Stimulated activated CD4-positive, alpha-beta T cell treated with anti-CD3 and anti-CD28 coated beads, Interleukin-12 subunit alpha, Interleukin-12 subunit beta, amount 100 ng/mL, for 24 hours (primary cell): ENCODE measurements around the gene HNRNPU.
A peak's percentile ranks its signal among the peaks of the same experiment; 100 is the strongest.
"Not testable (repeated sequence)": the region's sequence is repeated elsewhere in the genome, so short reads cannot be mapped to it uniquely, and the experiment has no call there.

Experiments used
- DNase-seq, 2 experiments: peaks; one replicate each; pipeline ENCODE4 v3.0.0-alpha.2; 2020; ENCODE audit warnings: low read depth in 2 of 2

HNRNPU gene

GRCh38 chr1:244840219-244840794 is 24.0 kb downstream of the HNRNPU start:
- no peak for DNase-seq

GRCh38 chr1:244839656-244840055 is 24.7 kb downstream of the HNRNPU start:
- no peak for DNase-seq

- DNase-seq = no peak
Observed at GRCh38 chr1:244837597-244838258, 26.6 kb downstream of the HNRNPU start.

GRCh38 chr1:244836584-244836983 is 27.8 kb downstream of the HNRNPU start:
- DNase-seq = no peak

GRCh38 chr1:244836135-244836521 is 28.2 kb downstream of the HNRNPU start:
- DNase-seq = no peak

GRCh38 chr1:244835276-244836134 is 28.8 kb downstream of the HNRNPU start, which contains the start of gene COX20:
Gene COX20, plus strand, starts transcription at chr1:244835658. Its CDS starts 57 bp downstream, at chr1:244835715.
- peak; percentile 82 to 86 for DNase-seq

- peak; percentile 86 to 87 for DNase-seq
Observed at GRCh38 chr1:244834543-244835275, 29.6 kb downstream of the HNRNPU start.

GRCh38 chr1:244833734-244834542 is 30.4 kb downstream of the HNRNPU start:
- peak; percentile 27 to 48 for DNase-seq

GRCh38 chr1:244833260-244833659 is 31.1 kb downstream of the HNRNPU start:
- DNase-seq = not testable (repeated sequence)

GRCh38 chr1:244830639-244831038 is 33.7 kb downstream of the HNRNPU start:
- DNase-seq = no peak

- DNase-seq = no peak
Observed at GRCh38 chr1:244826712-244827111, 37.6 kb downstream of the HNRNPU start.

- no peak for DNase-seq
Observed at GRCh38 chr1:244822878-244823277, 41.5 kb downstream of the HNRNPU start.

GRCh38 chr1:244821134-244821533 is 43.2 kb downstream of the HNRNPU start:
- no peak for DNase-seq

- DNase-seq = no peak
Observed at GRCh38 chr1:244820131-244820530, 44.2 kb downstream of the HNRNPU start.

- DNase-seq = no peak
Observed at GRCh38 chr1:244817415-244817894, 46.9 kb downstream of the HNRNPU start.

- DNase-seq = no peak
Observed at GRCh38 chr1:244815600-244816099, 48.7 kb downstream of the HNRNPU start.

GRCh38 chr1:244813327-244813726 is 51.0 kb downstream of the HNRNPU start:
- no peak for DNase-seq

- no peak for DNase-seq
Observed at GRCh38 chr1:244810221-244810620, 54.1 kb downstream of the HNRNPU start.

- no peak for DNase-seq
Observed at GRCh38 chr1:244807138-244807537, 57.2 kb downstream of the HNRNPU start.

GRCh38 chr1:244804841-244805240 is 59.5 kb downstream of the HNRNPU start:
- DNase-seq = no peak
